Inflammatory macrophage (primary cell): ENCODE measurements around the gene HNF1B.
A peak's percentile ranks its signal among the peaks of the same experiment; 100 is the strongest.

Experiments
- DNase-seq, 2 donors: peaks; one replicate each; pipeline ENCODE4 v3.0.0-alpha.2; 2020 to 2022

The HNF1B gene

GRCh38 chr17:37732316-37732715 is 12.5 kb downstream of the HNF1B start:
- no peak for DNase-seq

GRCh38 chr17:37731056-37731455 is 13.8 kb downstream of the HNF1B start:
- no peak for DNase-seq

GRCh38 chr17:37729905-37730304 is 15.0 kb downstream of the HNF1B start:
- no peak for DNase-seq

GRCh38 chr17:37726891-37727675 is 17.8 kb downstream of the HNF1B start:
- no peak for DNase-seq

DNA sequence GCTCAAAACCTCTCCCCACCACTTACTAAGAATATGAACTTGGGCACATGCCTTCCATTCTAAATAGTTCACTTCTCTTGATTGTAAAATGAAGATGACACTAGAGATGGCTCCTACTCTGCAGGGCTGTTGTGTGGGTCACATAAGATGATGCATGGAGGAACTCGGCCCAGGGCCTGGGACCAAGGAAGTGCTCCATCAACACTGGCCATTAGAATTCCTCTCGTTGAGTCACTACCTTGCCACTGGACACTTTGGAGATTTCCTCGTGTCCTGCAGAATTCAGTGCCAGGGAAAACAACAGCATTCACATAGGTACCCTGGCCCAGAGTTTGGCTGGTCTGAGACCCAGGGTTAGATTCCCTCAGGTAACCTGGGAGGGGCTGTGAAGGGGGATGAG is 18.6 kb downstream of the HNF1B start:
- no peak for DNase-seq

DNA sequence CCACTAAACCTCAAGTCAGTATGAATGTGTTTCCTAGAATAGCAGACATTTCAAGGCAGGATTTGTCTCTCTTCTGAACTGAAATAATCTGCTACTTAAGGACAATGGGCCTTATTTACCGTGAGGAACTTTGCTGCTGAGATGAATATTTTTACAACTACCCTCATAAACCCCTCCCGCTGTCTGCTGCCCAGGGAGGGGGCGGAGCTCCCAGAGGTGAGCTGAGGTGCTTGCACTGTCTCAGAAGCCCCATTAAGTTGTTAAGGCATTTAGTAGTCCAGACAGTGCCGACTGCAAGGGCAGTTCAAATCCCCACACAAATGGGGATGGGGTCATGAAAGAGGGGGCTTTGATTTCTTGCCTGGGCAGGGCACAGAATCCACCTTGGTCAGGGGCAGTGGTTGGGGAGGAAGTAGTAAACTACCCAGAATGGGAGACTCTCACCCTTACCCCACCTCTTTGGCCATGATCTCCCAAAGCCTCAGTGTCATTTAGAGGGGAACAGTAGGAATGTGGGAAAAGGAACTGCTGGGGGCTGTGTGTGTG is 19.2 kb downstream of the HNF1B start:
- no peak for DNase-seq

DNA sequence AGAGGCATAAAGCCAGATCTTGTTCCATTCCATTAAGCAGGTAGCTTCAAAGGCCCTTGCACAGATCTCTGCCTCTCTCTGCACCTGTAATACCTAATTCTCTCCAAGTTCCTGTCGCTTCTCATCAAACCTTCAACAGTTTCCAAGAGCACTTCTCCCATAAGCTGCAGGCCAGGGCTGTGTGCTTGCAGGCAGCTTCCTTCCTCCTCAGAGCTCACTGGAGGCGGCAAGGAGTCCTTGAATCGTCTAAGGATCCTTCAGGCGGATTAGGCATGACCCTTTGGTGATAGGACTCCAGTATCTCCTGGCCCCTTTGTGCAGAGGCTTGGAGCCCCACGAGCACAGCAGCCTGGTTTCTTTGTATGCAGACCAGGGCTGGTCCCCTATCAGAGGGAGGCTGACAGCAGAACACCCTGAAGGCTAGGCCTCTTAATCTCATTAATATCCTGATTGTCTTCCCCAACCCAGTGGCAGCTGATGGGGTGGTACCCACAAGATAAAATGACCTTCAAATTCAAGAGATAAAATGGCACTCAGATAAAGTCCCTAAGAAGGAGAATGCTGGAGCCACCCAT is 19.8 kb downstream of the HNF1B start:
- no peak for DNase-seq

- DNase-seq, result no peak
These were observed 23.9 kb downstream of the HNF1B start for GRCh38 chr17:37720989-37721388.

- DNase-seq, result no peak
These were observed 25.0 kb downstream of the HNF1B start for GRCh38 chr17:37719866-37720265.

DNA sequence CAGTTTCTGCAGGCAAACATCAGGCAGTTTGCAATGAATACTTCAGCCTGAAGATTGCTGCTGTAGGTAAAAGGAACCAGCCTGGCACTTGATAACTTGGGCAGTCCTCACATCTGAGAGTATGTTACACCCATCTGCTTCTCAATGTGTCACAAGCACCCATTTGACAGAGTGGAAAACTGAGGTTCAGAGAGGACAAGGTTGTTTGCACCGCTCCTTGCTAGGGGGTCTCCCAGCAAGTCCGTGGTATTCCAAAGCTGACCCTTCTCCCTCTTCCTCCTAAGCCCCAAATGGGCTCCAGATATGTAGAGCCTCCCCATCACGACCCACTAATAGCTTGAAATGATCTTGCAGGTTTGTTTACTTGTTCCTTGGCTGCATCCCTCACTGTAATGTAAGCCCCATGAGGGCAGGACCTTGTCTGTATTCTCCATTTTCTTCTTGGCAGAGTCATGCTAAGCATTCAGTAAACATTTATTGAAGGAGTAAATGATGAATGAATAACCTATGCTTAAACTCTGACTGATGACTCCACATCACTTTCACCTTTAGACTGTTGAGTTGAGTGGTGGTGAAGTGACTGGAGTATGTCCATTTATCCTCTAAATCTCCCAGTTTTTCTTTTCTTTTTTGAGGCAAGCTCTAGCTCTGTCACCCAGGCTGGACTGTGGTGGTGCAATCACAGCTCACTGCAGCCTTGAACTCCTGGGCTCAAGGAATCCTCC is 26.4 kb downstream of the HNF1B start:
- no peak for DNase-seq

DNA sequence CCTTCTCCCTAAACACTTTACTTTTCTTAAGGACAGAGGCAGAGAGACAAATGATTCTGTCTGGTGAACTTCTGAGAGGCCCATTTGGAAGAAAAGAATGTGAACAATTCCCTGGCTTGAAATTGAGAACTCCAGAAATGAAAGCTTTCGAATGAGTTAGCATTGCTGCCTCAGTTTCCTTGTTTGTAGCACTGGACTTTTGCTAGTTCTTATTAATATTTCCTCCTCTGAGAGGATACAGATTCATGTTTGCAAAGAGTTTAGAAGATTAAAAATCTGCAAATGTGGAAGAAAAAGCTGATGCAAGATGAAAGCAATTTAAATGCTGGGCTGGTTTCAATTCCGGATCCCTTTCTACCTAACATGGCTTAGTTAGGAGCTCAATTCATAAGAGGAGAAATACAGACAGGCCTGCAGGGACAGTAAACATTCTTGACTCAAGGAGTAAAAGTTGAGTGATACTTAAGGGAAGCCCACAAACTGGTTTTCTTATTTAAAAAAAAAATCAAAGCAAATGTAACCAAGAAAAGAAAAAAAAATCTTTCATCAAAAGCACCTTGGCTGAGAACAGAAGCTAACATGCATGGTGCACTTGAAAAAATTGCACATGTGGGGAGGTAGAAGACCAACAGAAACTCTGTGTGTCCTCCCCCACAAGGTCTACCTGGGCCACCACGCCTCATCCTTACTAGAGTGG is 27.1 kb downstream of the HNF1B start:
- DNase-seq, result no peak

- DNase-seq, result no peak
These were observed 30.0 kb downstream of the HNF1B start for GRCh38 chr17:37714897-37715296.

DNA sequence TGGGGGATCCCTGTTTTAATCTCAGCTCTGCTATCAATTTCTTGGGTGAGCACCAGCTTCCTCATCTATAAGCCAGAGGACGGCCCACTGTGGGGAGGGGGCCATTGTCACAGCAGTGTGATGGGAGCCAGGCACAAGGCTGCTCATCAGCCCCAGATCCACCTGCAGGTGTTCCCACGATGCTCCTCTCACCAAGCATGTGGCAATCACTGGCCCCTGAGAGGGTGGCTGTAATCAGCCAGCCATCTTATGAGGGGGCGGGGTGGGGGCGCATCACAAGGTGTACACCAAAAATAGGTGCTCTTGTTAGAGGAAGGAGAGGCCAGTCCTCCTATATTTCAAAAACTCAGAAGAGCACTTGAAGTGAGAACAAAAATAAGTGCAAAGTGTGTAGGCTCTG is 31.2 kb downstream of the HNF1B start:
- no peak for DNase-seq

- DNase-seq, result no peak
These were observed 31.8 kb downstream of the HNF1B start for GRCh38 chr17:37713028-37713431.

DNA sequence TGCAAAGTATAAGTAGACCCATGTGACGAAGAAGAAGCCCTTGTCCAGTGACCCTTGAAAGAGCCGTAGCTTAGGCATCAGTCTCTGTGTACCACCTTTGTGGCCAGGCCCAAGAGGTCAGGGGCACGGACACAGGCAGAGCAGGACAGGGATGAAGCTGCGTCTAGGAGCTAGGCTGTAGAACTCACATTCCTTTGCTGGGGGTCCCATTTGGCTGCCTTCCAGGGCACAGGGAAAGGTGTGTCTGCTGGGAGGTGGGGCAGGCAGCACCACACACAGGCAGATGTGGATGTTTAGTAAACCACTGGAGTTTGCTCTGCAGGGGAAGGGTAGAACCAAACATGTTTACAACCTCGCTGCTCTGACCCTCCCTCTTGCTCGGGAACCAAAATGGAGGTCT is 33.7 kb downstream of the HNF1B start:
- DNase-seq, result no peak

DNA sequence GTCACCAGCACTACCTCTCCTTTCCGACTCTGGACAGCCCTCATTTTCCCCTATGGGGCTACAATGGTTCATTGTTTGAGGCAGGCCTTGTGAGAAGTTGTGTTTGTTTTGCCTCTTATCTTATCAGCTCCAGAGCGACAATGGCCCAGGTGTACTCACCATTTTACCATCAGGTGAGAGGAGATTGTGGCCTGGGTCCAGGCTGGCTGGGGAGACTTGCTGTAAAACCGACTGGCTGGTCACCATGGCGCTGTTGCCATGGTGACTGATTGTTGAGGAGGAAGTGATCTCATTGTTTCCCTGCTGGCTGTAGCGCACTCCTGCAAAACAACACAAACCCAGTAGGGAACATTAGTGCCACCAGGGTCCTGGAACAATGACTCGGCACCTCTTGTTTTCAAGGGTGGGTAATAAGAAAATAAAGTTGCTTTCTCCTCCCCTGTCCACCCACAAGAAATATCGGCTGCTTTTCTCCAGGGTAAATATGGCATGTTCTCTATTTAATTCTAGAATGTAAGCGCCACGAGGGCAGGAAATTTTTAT is 34.4 kb downstream of the HNF1B start:
- peak; percentile 43 to 68 for DNase-seq

GRCh38 chr17:37708616-37709212 is 36.1 kb downstream of the HNF1B start:
- no peak for DNase-seq

- no peak for DNase-seq
These were observed 36.7 kb downstream of the HNF1B start for GRCh38 chr17:37708008-37708615.

GRCh38 chr17:37706446-37706845 is 38.4 kb downstream of the HNF1B start:
- no peak for DNase-seq

- DNase-seq, result no peak
These were observed 42.3 kb downstream of the HNF1B start for GRCh38 chr17:37702598-37702997.

DNA sequence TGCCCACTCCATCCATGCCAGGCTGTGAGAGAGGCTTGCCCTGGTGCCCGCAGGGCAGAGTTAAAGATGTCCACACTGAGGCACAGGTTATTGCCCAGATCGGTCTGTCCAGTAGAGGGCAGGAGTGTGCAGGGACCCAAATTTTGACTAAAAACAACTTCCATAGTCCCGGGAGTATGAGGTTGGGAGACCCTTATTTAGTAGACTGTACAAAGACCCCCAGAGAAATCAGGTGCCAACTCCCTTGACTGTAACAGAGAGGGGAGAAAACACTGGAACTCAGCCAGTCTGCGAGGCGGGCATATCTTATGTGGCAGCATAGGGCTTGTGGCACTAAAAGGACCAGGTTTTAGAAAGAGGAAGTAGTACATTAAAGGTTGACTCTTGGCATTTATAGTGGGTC is 43.4 kb downstream of the HNF1B start:
- DNase-seq, result peak; percentile 54 to 63

DNA sequence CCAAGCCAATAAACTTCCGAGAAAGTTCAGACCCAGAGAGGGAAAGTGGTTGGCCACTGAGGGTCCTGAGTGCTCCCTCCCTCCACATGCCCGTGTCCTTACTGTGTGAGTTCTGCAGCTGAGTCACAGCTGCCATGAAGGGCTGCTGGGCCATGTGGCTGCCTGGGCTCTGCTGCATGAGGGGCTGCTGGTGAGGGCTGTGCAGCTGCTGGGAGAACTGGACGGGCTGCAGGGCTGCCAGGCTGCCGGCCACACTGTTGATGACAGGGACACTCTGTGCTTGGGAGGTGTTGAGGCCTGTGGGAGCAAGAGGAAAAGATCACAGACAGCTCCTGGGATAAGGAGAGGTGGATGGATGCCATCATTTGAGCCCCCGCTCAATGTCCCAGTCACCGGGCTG is 44.0 kb downstream of the HNF1B start:
- DNase-seq, result no peak
